ENCODE results near the gene PHF19.
A peak's percentile ranks its signal among the peaks of the same experiment; 100 is the strongest.

PHF19 gene

GRCh38 chr9:120890320-120891244, 13.6 kb upstream of the PHF19 start:
- Histone ChIP-seq H3K27ac (peak overlapping the region; percentile 94), H2AFZ (ENCODE audit: low read depth) (no peak overlapping the region), H3K9ac (no peak overlapping the region), H3K4me1 (ENCODE audit: low read depth, poor library complexity, severe bottlenecking) (peaks cover 78% of the 10 kb centered on the region), H3K4me3 (IDR thresholded peaks at IDR 0.05; ENCODE audit: insufficient read depth, low read depth, low read length) (no peak overlapping the region), H3K36me3 (ENCODE audit: insufficient read depth) (no peaks in the 10 kb centered on the region), H3K79me2 (ENCODE audit: insufficient read depth, low read depth) (no peaks in the 10 kb centered on the region), H3K27me3 (ENCODE audit: insufficient read depth, low read depth) (no peaks in the 10 kb centered on the region), H4K20me1 (ENCODE audit: insufficient read depth) (no peaks in the 10 kb centered on the region), H3K4me2 (no peak overlapping the region)
- TF ChIP-seq CTCF (conservative IDR thresholded peaks at IDR 0.05; ENCODE audit: low read depth, low read length), result no peak

GRCh38 chr9:120889606-120890271, 12.8 kb upstream of the PHF19 start:
- peaks cover 71% of the 10 kb centered on the region for H3K4me1 ChIP-seq (ENCODE audit: low read depth, poor library complexity, severe bottlenecking)

GRCh38 chr9:120888626-120889025, 11.6 kb upstream of the PHF19 start:
- Histone ChIP-seq H2AFZ (ENCODE audit: low read depth) (no peak overlapping the region), H3K4me3 (IDR thresholded peaks at IDR 0.05; ENCODE audit: insufficient read depth, low read depth, low read length) (no peak overlapping the region), H3K27me3 (ENCODE audit: insufficient read depth, low read depth) (no peaks in the 10 kb centered on the region), H3K4me2 (no peak overlapping the region), H3K9ac (no peak overlapping the region), H3K4me1 (ENCODE audit: low read depth, poor library complexity, severe bottlenecking) (peaks cover 70% of the 10 kb centered on the region), H3K79me2 (ENCODE audit: insufficient read depth, low read depth) (no peaks in the 10 kb centered on the region), H3K27ac (no peak overlapping the region), H3K36me3 (ENCODE audit: insufficient read depth) (no peaks in the 10 kb centered on the region), H4K20me1 (ENCODE audit: insufficient read depth) (no peaks in the 10 kb centered on the region)
- TF ChIP-seq CTCF (conservative IDR thresholded peaks at IDR 0.05; ENCODE audit: low read depth, low read length), result no peak

More at GRCh38 chr9:120889606-120890271, 12.8 kb upstream of the PHF19 start:
- H3K4me2 ChIP-seq, result no peak overlapping the region
- H3K27me3 ChIP-seq (ENCODE audit: insufficient read depth, low read depth), result no peaks in the 10 kb centered on the region
- TF ChIP-seq CTCF (conservative IDR thresholded peaks at IDR 0.05; ENCODE audit: low read depth, low read length), result no peak
- H3K27ac ChIP-seq, result peak overlapping the region; percentile 94
- H3K79me2 ChIP-seq (ENCODE audit: insufficient read depth, low read depth), result no peaks in the 10 kb centered on the region
- no peaks in the 10 kb centered on the region for H4K20me1 ChIP-seq (ENCODE audit: insufficient read depth)
- H3K4me3 ChIP-seq (IDR thresholded peaks at IDR 0.05; ENCODE audit: insufficient read depth, low read depth, low read length), result no peak overlapping the region
- H3K36me3 ChIP-seq (ENCODE audit: insufficient read depth), result no peaks in the 10 kb centered on the region
- no peak overlapping the region for H2AFZ ChIP-seq (ENCODE audit: low read depth)
- H3K9ac ChIP-seq, result no peak overlapping the region

- Histone ChIP-seq H3K27ac (no peak overlapping the region), H3K36me3 (ENCODE audit: insufficient read depth) (no peaks in the 10 kb centered on the region), H2AFZ (ENCODE audit: low read depth) (no peak overlapping the region), H4K20me1 (ENCODE audit: insufficient read depth) (no peaks in the 10 kb centered on the region), H3K4me2 (no peak overlapping the region), H3K79me2 (ENCODE audit: insufficient read depth, low read depth) (no peaks in the 10 kb centered on the region), H3K27me3 (ENCODE audit: insufficient read depth, low read depth) (no peaks in the 10 kb centered on the region), H3K4me3 (IDR thresholded peaks at IDR 0.05; ENCODE audit: insufficient read depth, low read depth, low read length) (no peak overlapping the region), H3K9ac (no peak overlapping the region), H3K4me1 (ENCODE audit: low read depth, poor library complexity, severe bottlenecking) (peaks cover 70% of the 10 kb centered on the region)
- TF ChIP-seq CTCF (conservative IDR thresholded peaks at IDR 0.05; ENCODE audit: low read depth, low read length), result no peak
Observed at GRCh38 chr9:120886490-120886967, 9.5 kb upstream of the PHF19 start.

Measured in KMS-11 (cell line).